ES-I3 (cell line): ENCODE measurements around the gene PLEKHG5.

Source experiments
- H3K36me3 ChIP-seq: 2 replicates; pipeline ENCODE4 v1.6.1; 2013; ENCODE audit warnings: mild to moderate bottlenecking, low read length, control low read depth, moderate library complexity; ENCODE audit not compliant: insufficient read depth
- H3K4me1 ChIP-seq: 2 replicates; pipeline ENCODE4 v1.6.1; 2013; ENCODE audit warnings: mild to moderate bottlenecking, control low read depth, low read length; ENCODE audit not compliant: insufficient read depth
- H3K9ac ChIP-seq: 2 replicates; pipeline ENCODE4 v1.6.1; 2013; ENCODE audit warnings: low read depth, mild to moderate bottlenecking, low read length, moderate library complexity
- H3K9me3 ChIP-seq: 2 replicates; pipeline ENCODE4 v1.6.1; 2013; ENCODE audit warnings: mild to moderate bottlenecking, low read length, moderate library complexity; ENCODE audit not compliant: control insufficient read depth, insufficient read depth

Gene PLEKHG5

GRCh38 chr1:6424619-6425593 is 66.6 kb downstream of the PLEKHG5 start, which contains the start of gene ESPN:
Gene ESPN (plus strand): TSS chr1:6424776. CDS start chr1:6424956, 180 bp downstream.
- Histone ChIP-seq H3K4me1 (peaks cover 3% of the 10 kb centered on the region), H3K36me3 (no peaks in the 10 kb centered on the region), H3K9ac (peak within 1 kb of the TSS; percentile 30; the same call in 1 of the 2 replicates)

GRCh38 chr1:6424000-6424565 is 67.4 kb downstream of the PLEKHG5 start:
- peaks cover 3% of the 10 kb centered on the region for H3K4me1 ChIP-seq
- no peaks in the 10 kb centered on the region for H3K36me3 ChIP-seq
- no peaks in the 10 kb centered on the region for H3K9me3 ChIP-seq
- peak overlapping the region; percentile 30; the same call in 1 of the 2 replicates for H3K9ac ChIP-seq

More at GRCh38 chr1:6424619-6425593, 66.6 kb downstream of the PLEKHG5 start, which contains the start of gene ESPN:
- no peaks in the 10 kb centered on the region for H3K9me3 ChIP-seq

GRCh38 chr1:6423321-6423999 is 68.0 kb downstream of the PLEKHG5 start:
- no peaks in the 10 kb centered on the region for H3K36me3 ChIP-seq
- peaks cover 3% of the 10 kb centered on the region for H3K4me1 ChIP-seq
- peak overlapping the region; percentile 30; the same call in 1 of the 2 replicates for H3K9ac ChIP-seq
- H3K9me3 ChIP-seq = no peaks in the 10 kb centered on the region

- no peaks in the 10 kb centered on the region for H3K9me3 ChIP-seq
- H3K36me3 ChIP-seq = no peaks in the 10 kb centered on the region
- H3K9ac ChIP-seq = no peak overlapping the region
- peaks cover 11% of the 10 kb centered on the region for H3K4me1 ChIP-seq
These were observed 70.2 kb downstream of the PLEKHG5 start for GRCh38 chr1:6421266-6421665.

- no peaks in the 10 kb centered on the region for H3K36me3 ChIP-seq
- H3K9ac ChIP-seq = peak overlapping the region; percentile 51; the same call in 1 of the 2 replicates
- H3K9me3 ChIP-seq = no peaks in the 10 kb centered on the region
- peaks cover 18% of the 10 kb centered on the region for H3K4me1 ChIP-seq
These were observed 70.9 kb downstream of the PLEKHG5 start for GRCh38 chr1:6420454-6421042.

- peak within 1 kb of the TSS; percentile 51; the same call in 1 of the 2 replicates for H3K9ac ChIP-seq
- no peaks in the 10 kb centered on the region for H3K9me3 ChIP-seq
- peaks cover 24% of the 10 kb centered on the region for H3K4me1 ChIP-seq
- H3K36me3 ChIP-seq = no peaks in the 10 kb centered on the region
These were observed 71.5 kb downstream of the PLEKHG5 start, which contains the start of gene HES2 for GRCh38 chr1:6419804-6420453. Gene HES2 (minus strand): TSS chr1:6419919. CDS start chr1:6419820, 99 bp downstream.

- H3K9me3 ChIP-seq = no peaks in the 10 kb centered on the region
- H3K36me3 ChIP-seq = no peaks in the 10 kb centered on the region
- peak overlapping the region; percentile 51; the same call in 1 of the 2 replicates for H3K9ac ChIP-seq
- H3K4me1 ChIP-seq = peaks cover 28% of the 10 kb centered on the region
These were observed 72.1 kb downstream of the PLEKHG5 start for GRCh38 chr1:6419397-6419803.

GRCh38 chr1:6418668-6419396 is 72.6 kb downstream of the PLEKHG5 start:
- Histone ChIP-seq H3K4me1 (peaks cover 28% of the 10 kb centered on the region), H3K36me3 (no peaks in the 10 kb centered on the region), H3K9me3 (no peaks in the 10 kb centered on the region), H3K9ac (peak overlapping the region; percentile 29; the same call in 1 of the 2 replicates)

- Histone ChIP-seq H3K9ac (no peak overlapping the region), H3K9me3 (no peaks in the 10 kb centered on the region), H3K4me1 (peaks cover 28% of the 10 kb centered on the region), H3K36me3 (no peaks in the 10 kb centered on the region)
These were observed 73.4 kb downstream of the PLEKHG5 start for GRCh38 chr1:6417961-6418667.
